ENCODE data around the gene NUDT1. TPM values are rescaled to one million over a fixed set of nuclear protein-coding genes. Genes with fewer than 3 reads are reported as not detected.

NUDT1 gene
- total RNA-seq, 1 experiment from 2014 or later = 47.4 TPM

- no peaks in the 10 kb centered on the region for H3K9me3 ChIP-seq (ENCODE audit: control insufficient read depth in 1 of 2, insufficient read depth in 1 of 2, low read depth in 1 of 2, low read length in 2 of 2)
- ChIA-PET RAD21 (ENCODE audit: low non-redundant PET in 1 of 2, low total read pairs in 2 of 2, uncharacterized antibody in 2 of 2, unreplicated experiment in 2 of 2) (no interaction called here), CTCF (no interaction called here), POLR2A (no interaction called here)
- intact Hi-C loops (cut with micrococcal nuclease) = no loop called here
- no peak for TF ChIP-seq ZBTB33 (IDR thresholded peaks at IDR 0.05; ENCODE audit: extremely low read depth, insufficient replicate concordance, low read length)
- no peak for TF ChIP-seq SRF (IDR thresholded peaks at IDR 0.05; ENCODE audit: low read depth)
- TF ChIP-seq CTCF (IDR thresholded peaks at IDR 0.05 in 2 of 3, conservative IDR thresholded peaks at IDR 0.05 in 1 of 3; ENCODE audit: borderline replicate concordance in 1 of 3, insufficient read depth in 1 of 3, low read depth in 2 of 3, low read length in 2 of 3) = no peak
- TF ChIP-seq EZH2 (IDR thresholded peaks at IDR 0.05) = no peak
- TF ChIP-seq ATF3 (IDR thresholded peaks at IDR 0.05) = no peak
- no peak for TF ChIP-seq JUND (IDR thresholded peaks at IDR 0.05)
- H4K20me1 ChIP-seq (ENCODE audit: insufficient read depth) = no peaks in the 10 kb centered on the region
- no TSS peak for BruUV-seq (replicated peaks)
- no peak overlapping the region for H3K27ac ChIP-seq (ENCODE audit: low read depth, low read length)
- H3K4me2 ChIP-seq (ENCODE audit: low read length) = no peak overlapping the region
- no peak overlapping the region for H3K9ac ChIP-seq (ENCODE audit: low read length)
- no peaks in the 10 kb centered on the region for H3K27me3 ChIP-seq (ENCODE audit: insufficient read depth, low read length)
- H3K9me2 ChIP-seq (ENCODE audit: insufficient read depth) = no peaks in the 10 kb centered on the region
- no peak for ATAC-seq
- DNase-seq (ENCODE audit: low read depth, low spot score) = no peak
- no peak overlapping the region for H3K4me3 ChIP-seq (replicated peaks in 1 of 2; ENCODE audit: low read depth in 1 of 2, low read length in 2 of 2)
- no peak overlapping the region for H2AFZ ChIP-seq (ENCODE audit: low read depth, low read length, poor library complexity, severe bottlenecking)
- no peaks in the 10 kb centered on the region for H3K36me3 ChIP-seq (ENCODE audit: control insufficient read depth in 1 of 2, insufficient read depth in 2 of 2, low read length in 2 of 2)
- peaks cover 0 to 5% of the 10 kb centered on the region in 2 experiments; a peak in 2 of 4 replicates for H3K4me1 ChIP-seq (ENCODE audit: control insufficient read depth in 1 of 2, insufficient read depth in 2 of 2, low read length in 2 of 2)
- H3K79me2 ChIP-seq (ENCODE audit: insufficient read depth, low read length) = no peaks in the 10 kb centered on the region
Observed at GRCh38 chr7:2269991-2270460, 28.0 kb downstream of the NUDT1 start.
